Stomach (tissue), 9 donors: Measurements from ENCODE around the gene COBL. TPM values are rescaled to one million over a fixed set of nuclear protein-coding genes. Genes with fewer than 3 reads are reported as not detected.
A peak's percentile ranks its signal among the peaks of the same experiment; 100 is the strongest.

Experiments used
- DNase-seq, 2 donors: peaks; one replicate each; pipeline versions ENCODE4 v3.0.0 to v3.0.0-alpha.2; 2013 to 2019
- H3K27ac ChIP-seq, 5 donors: fragments of 200-600 bp in 4 of 5; sonication (generic) in 4 of 5; one replicate each; pipeline ENCODE4 v1.5.1; 2013 to 2019; ENCODE audit warnings: mild to moderate bottlenecking in 1 of 5, moderate library complexity in 1 of 5
- H3K27me3 ChIP-seq, 3 donors: fragments of 200-600 bp; sonication (generic); one replicate each; pipeline ENCODE4 v1.5.1; 2017 to 2019; ENCODE audit warnings: mixed run types in 1 of 3
- H3K36me3 ChIP-seq, 4 donors: fragments of 200-600 bp; sonication (generic); 1 replicate in 3 of 4; 2 replicates in 1 of 4; pipeline ENCODE4 v1.5.1; 2016 to 2019
- H3K4me1 ChIP-seq, 4 donors: fragments of 200-600 bp; sonication (generic); one replicate each; pipeline ENCODE4 v1.5.1; 2016 to 2019
- H3K4me3 ChIP-seq, 4 donors: fragments of 200-600 bp; sonication (generic) in 3 of 4; one replicate each; pipeline ENCODE4 v1.5.1; 2016 to 2019; ENCODE audit warnings: mild to moderate bottlenecking in 1 of 4
- H3K9me3 ChIP-seq, 4 donors: fragments of 200-600 bp; sonication (generic); one replicate each; pipeline ENCODE4 v1.5.1; 2016 to 2019
- CTCF ChIP-seq, 7 experiments: fragments of 450-650 bp in 4 of 7; fragments of 200-600 bp in 3 of 7; sonication (generic) in 3 of 7; IDR thresholded peaks; one replicate each; pipeline ENCODE4 v1.5.1; 2016 to 2019; ENCODE audit warnings: antibody characterized with exemption in 7 of 7, control low read depth in 2 of 7, mild to moderate bottlenecking in 1 of 7
- EP300 ChIP-seq: sonication (generic); formaldehyde crosslinking; IDR thresholded peaks from one replicate; pipeline ENCODE4 v1.6.1; 2017; ENCODE audit warnings: antibody characterized with exemption
- POLR2A ChIP-seq, 4 donors: fragments of 450-650 bp; IDR thresholded peaks; one replicate each; pipeline ENCODE4 v1.6.1; 2016; ENCODE audit warnings: antibody characterized with exemption in 4 of 4, control low read depth in 2 of 4, mild to moderate bottlenecking in 1 of 4, moderate library complexity in 1 of 4
- POLR2AphosphoS5 ChIP-seq, 3 donors: sonication (generic); formaldehyde crosslinking; IDR thresholded peaks; one replicate each; pipeline ENCODE4 v1.6.1; 2016; ENCODE audit warnings: antibody characterized with exemption in 3 of 3
- WGBS, 5 donors: extraction: QIAGEN DNeasy Blood & Tissue Kit in 3 of 5; methylation state at CpG; one replicate each; pipeline versions ENCODE4 v1.1.5 to v1.1.7; 2013 to 2018; 5-methylcytosine and 5-hydroxymethylcytosine counted together
- intact Hi-C: fragments of 100-400 bp; cut with DNase I; formaldehyde crosslinking; loops from one replicate; pipeline ENCODE4 v1.15.1; 2023; ENCODE audit warnings: low total_unique reads
- polyA plus RNA-seq, 3 donors: library from polyadenylated mRNA; stranded (reverse); fragments of 200-250 nt; gene quantifications; one replicate each; pipeline ENCODE4 v1.2.3, GENCODE V29; 2013
- total RNA-seq, 5 donors: library from RNA; depleted of rRNA; stranded (reverse); fragments of >200 nt; gene quantifications; one replicate each; pipeline versions ENCODE4 v1.1.0 to v1.2.3, GENCODE V29; 2014 to 2016
- donor health status: healthy with polysubstance abuse.
- donor health status: Bipolar disorder and iron deficiency.
- donor health status: healthy.

Gene COBL
- total and polyA plus RNA-seq, 8 donors, result 4.9 to 79.9 (median 16.0) TPM

- intact Hi-C loops, result no loop called here
- no peak for DNase-seq
- TF ChIP-seq POLR2AphosphoS5 (IDR thresholded peaks at IDR 0.05) (no peak), CTCF (IDR thresholded peaks at IDR 0.05) (no peak), POLR2A (IDR thresholded peaks at IDR 0.05) (no peak)
- Histone ChIP-seq H3K36me3 (no peaks in the 10 kb centered on the region), H3K4me1 (peaks cover 3 to 12% (median 6%) of the 10 kb centered on the region in 4 donors), H3K4me3 (no peak overlapping the region), H3K27ac (peak overlapping the region; percentile 40 to 61 (median 47)), H3K9me3 (peaks cover 0 to 3% (median 0%) of the 10 kb centered on the region in 4 donors), H3K27me3 (no peaks in the 10 kb centered on the region)
- 9 to 39% (median 11%) methylated on average over 1 of the region's 1 CpG for WGBS, 5 donors
These were observed 33.9 kb upstream of the COBL start for GRCh38 chr7:51350546-51350896.

GRCh38 chr7:51349820-51350545, 33.4 kb upstream of the COBL start:
- no peak overlapping the region for H3K4me3 ChIP-seq
- no peaks in the 10 kb centered on the region for H3K36me3 ChIP-seq
- intact Hi-C loops, result no loop called here
- H3K27ac ChIP-seq, result peak overlapping the region; percentile 40 to 61 (median 47)
- H3K27me3 ChIP-seq, result no peaks in the 10 kb centered on the region
- peaks cover 3 to 12% (median 6%) of the 10 kb centered on the region in 4 donors for H3K4me1 ChIP-seq
- DNase-seq, result peak; percentile 75 to 78
- 34 to 49% (median 43%) methylated on average over 8 of the region's 8 CpGs for WGBS, 5 donors
- TF ChIP-seq POLR2AphosphoS5 (IDR thresholded peaks at IDR 0.05) (peak in 2 of 3 donors; percentile 37 to 62), CTCF (IDR thresholded peaks at IDR 0.05) (no peak)
- peaks cover 0 to 3% (median 0%) of the 10 kb centered on the region in 4 donors for H3K9me3 ChIP-seq

GRCh38 chr7:51346126-51346525, 29.5 kb upstream of the COBL start:
- H3K36me3 ChIP-seq, result no peaks in the 10 kb centered on the region

GRCh38 chr7:51344406-51345138, 28.0 kb upstream of the COBL start:
- peaks cover 12 to 21% (median 18%) of the 10 kb centered on the region in 4 donors for H3K4me1 ChIP-seq
- 40 to 60% (median 47%) methylated on average over 6 of the region's 6 CpGs for whole genome bisulfite sequencing, 5 donors
- peak; percentile 85 to 97 for DNase-seq
- no peak for TF ChIP-seq EP300
- no peak for TF ChIP-seq CTCF (IDR thresholded peaks at IDR 0.05)
- TF ChIP-seq POLR2A (IDR thresholded peaks at IDR 0.05), result no peak
- peak; percentile 15 to 89 (median 81) for TF ChIP-seq POLR2AphosphoS5 (IDR thresholded peaks at IDR 0.05)
- intact Hi-C loops, result no loop called here
- no peaks in the 10 kb centered on the region for H3K9me3 ChIP-seq
- no peak overlapping the region for H3K4me3 ChIP-seq
- peak overlapping the region; percentile 50 to 81 (median 62) for H3K27ac ChIP-seq
- H3K36me3 ChIP-seq, result no peaks in the 10 kb centered on the region
- H3K27me3 ChIP-seq, result no peaks in the 10 kb centered on the region

More at GRCh38 chr7:51346126-51346525, 29.5 kb upstream of the COBL start:
- Histone ChIP-seq H3K4me3 (no peak overlapping the region), H3K9me3 (no peaks in the 10 kb centered on the region), H3K4me1 (peaks cover 10 to 31% (median 16%) of the 10 kb centered on the region in 4 donors), H3K27ac (no peak overlapping the region), H3K27me3 (no peaks in the 10 kb centered on the region)
- DNase-seq, result no peak
- TF ChIP-seq CTCF (IDR thresholded peaks at IDR 0.05), result no peak
- no peak for TF ChIP-seq EP300
- no peak for TF ChIP-seq POLR2AphosphoS5 (IDR thresholded peaks at IDR 0.05)
- TF ChIP-seq POLR2A (IDR thresholded peaks at IDR 0.05), result no peak
- WGBS, 5 donors, result 59 to 78% (median 67%) methylated on average over 3 of the region's 3 CpGs
- intact Hi-C loops, result no loop called here
